Measurements from ENCODE around the gene CDH13. TPM values are rescaled to one million over a fixed set of nuclear protein-coding genes. Genes with fewer than 3 reads are reported as not detected.

Gene CDH13
- total RNA-seq, 4 donors from 2014 or later: 3.1 to 13.5 (median 8.9) TPM

DNA sequence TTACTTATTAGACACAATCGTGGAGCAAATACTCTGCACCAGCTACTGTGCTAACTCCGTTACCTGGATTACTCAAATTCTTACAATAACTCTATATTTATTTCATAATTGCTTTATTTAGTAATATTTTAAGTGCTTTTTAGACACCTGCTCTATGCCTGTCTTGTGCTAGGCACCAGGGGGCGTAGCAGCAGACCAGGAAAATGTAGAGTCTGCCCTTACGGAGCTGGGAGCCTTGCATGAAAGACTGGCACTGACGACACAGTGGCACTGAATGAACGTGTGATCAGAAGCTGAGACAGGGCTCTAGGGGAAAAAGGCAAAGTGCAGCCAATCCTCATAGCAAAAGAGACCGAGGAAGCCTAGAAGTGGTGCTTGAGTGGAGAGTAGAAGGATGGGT lies 486.5 kb downstream of the CDH13 start:
- no peak for DNase-seq (ENCODE audit: extremely low spot score)
- no peaks in the 10 kb centered on the region for H3K9me3 ChIP-seq
- WGBS: 33% methylated on average over 7 of the region's 7 CpGs
- no peak for TF ChIP-seq CTCF (IDR thresholded peaks at IDR 0.05)
- TF ChIP-seq POLR2A (IDR thresholded peaks at IDR 0.05; ENCODE audit: low read depth): no peak
- no peak for TF ChIP-seq POLR2AphosphoS5 (IDR thresholded peaks at IDR 0.05)
- TF ChIP-seq EP300 (IDR thresholded peaks at IDR 0.05): no peak
- no peaks in the 10 kb centered on the region for H3K36me3 ChIP-seq
- peaks cover 0 to 17% (median 0%) of the 10 kb centered on the region in 4 donors for H3K27me3 ChIP-seq
- peaks cover 0 to 3% (median 0%) of the 10 kb centered on the region in 4 donors for H3K4me1 ChIP-seq
- intact Hi-C loops (cut with DNase I): no loop called here
- no peak overlapping the region for H3K4me3 ChIP-seq
- H3K27ac ChIP-seq (replicated peaks in 1 of 4): no peak overlapping the region

DNA sequence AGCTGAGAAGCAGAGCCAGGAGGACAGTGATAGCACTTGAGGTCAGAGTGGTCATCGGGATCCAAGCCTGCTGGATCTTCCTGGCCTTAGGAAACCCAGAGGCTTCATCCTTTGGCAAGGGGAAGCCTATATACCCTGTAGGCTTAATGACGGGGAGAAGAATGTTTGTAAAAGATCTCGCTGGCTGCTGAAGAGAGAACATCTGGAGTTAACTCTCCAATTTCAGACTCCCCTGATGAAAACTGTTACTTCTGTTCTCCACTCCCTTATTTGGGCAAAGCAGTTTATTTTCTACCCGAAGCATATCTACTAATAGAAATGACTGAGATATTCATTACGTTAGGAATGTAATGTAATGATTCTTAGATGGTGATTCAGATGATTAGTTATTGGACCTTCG lies 487.0 kb downstream of the CDH13 start:
- no peak overlapping the region for H3K27ac ChIP-seq (replicated peaks in 1 of 4)
- TF ChIP-seq EP300 (IDR thresholded peaks at IDR 0.05) (no peak), CTCF (IDR thresholded peaks at IDR 0.05) (no peak), POLR2AphosphoS5 (IDR thresholded peaks at IDR 0.05) (no peak), POLR2A (IDR thresholded peaks at IDR 0.05; ENCODE audit: low read depth) (no peak)
- intact Hi-C loops (cut with DNase I): no loop called here
- no peaks in the 10 kb centered on the region for H3K9me3 ChIP-seq
- no peak overlapping the region for H3K4me3 ChIP-seq
- peaks cover 0 to 3% (median 0%) of the 10 kb centered on the region in 4 donors for H3K4me1 ChIP-seq
- H3K36me3 ChIP-seq: no peaks in the 10 kb centered on the region
- 55% methylated on average over 6 of the region's 6 CpGs for WGBS
- no peak for DNase-seq (ENCODE audit: extremely low spot score)
- H3K27me3 ChIP-seq: peaks cover 0 to 12% (median 0%) of the 10 kb centered on the region in 4 donors

DNA sequence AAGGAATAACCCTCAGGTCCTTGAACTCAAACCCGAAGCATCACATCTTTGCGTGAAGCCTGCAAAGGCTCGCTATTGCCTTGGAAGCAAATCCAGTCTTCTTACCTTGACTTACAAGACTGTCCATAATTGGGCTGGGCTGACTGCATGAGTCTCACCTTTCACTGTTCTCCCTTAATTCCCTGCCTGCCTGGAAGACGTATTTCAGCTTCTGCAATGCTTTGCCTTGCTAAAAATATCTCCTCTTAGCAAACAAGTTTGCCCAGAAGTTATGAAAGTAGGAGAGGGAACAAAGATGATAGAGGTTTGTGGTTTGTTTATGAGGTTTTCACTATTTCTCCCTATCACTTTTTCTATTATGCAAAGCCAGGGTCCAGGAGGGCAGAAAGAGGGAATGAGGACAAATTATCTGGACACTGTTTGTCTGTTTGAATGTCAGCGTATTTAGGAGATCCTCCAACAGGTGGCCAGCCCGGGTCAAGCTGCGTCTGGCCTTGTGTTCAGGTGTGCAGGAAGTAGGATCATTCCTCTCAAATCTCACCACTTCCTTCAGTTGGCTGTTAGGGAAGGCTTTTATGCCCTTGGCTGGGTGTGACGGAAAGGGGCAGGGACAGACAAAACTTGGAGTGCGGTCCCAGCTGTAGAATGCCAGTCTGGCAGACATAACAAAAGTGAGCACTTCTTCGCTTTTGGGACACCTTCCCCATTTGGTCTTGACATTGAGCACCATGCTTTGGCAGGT lies 488.9 kb downstream of the CDH13 start:
- TF ChIP-seq EP300 (IDR thresholded peaks at IDR 0.05) (no peak), POLR2AphosphoS5 (IDR thresholded peaks at IDR 0.05) (no peak), CTCF (IDR thresholded peaks at IDR 0.05) (no peak), POLR2A (IDR thresholded peaks at IDR 0.05; ENCODE audit: low read depth) (no peak)
- Histone ChIP-seq H3K27ac (replicated peaks in 1 of 4) (no peak overlapping the region), H3K27me3 (peaks cover 0 to 5% (median 0%) of the 10 kb centered on the region in 4 donors), H3K4me1 (peaks cover 0 to 3% (median 0%) of the 10 kb centered on the region in 4 donors), H3K36me3 (no peaks in the 10 kb centered on the region), H3K9me3 (no peaks in the 10 kb centered on the region), H3K4me3 (no peak overlapping the region)
- WGBS: 75% methylated on average over 10 of the region's 10 CpGs
- DNase-seq (ENCODE audit: extremely low spot score): no peak
- intact Hi-C loops (cut with DNase I): no loop called here

GRCh38 chr16:83116274-83116892 lies 489.6 kb downstream of the CDH13 start:
- peaks cover 0 to 5% (median 0%) of the 10 kb centered on the region in 4 donors for H3K27me3 ChIP-seq
- TF ChIP-seq EP300 (IDR thresholded peaks at IDR 0.05) (no peak), POLR2A (IDR thresholded peaks at IDR 0.05; ENCODE audit: low read depth) (no peak), CTCF (IDR thresholded peaks at IDR 0.05) (no peak), POLR2AphosphoS5 (IDR thresholded peaks at IDR 0.05) (no peak)
- H3K27ac ChIP-seq (replicated peaks in 1 of 4): no peak overlapping the region
- 78% methylated on average over 8 of the region's 8 CpGs for WGBS
- intact Hi-C loops (cut with DNase I): no loop called here
- H3K36me3 ChIP-seq: no peaks in the 10 kb centered on the region
- peaks cover 0 to 3% (median 0%) of the 10 kb centered on the region in 4 donors for H3K4me1 ChIP-seq
- no peaks in the 10 kb centered on the region for H3K9me3 ChIP-seq
- DNase-seq (ENCODE audit: extremely low spot score): no peak
- H3K4me3 ChIP-seq: no peak overlapping the region

Measured in esophagus muscularis mucosa (tissue), 4 donors.